Measurements from ENCODE around the gene OR5F1.

OR5F1 gene

DNA sequence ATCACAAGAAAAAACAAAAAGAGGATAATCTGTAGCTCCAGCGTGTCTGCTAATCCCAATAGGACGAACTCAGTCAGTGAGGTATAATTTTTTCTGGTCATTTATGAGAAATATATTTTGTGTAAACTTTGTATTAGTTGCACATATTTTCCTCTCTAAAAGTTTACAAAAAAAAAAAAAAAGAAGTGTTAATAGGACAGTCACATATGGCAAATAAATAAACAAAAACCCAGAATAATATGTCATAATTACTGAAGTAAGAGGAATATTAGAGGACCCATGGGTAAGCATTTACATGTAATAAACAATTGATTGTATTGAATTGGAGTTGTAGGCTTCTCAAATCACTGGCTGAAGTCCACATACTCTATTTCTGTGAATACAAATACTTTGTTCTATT, at the start of gene OR5F1:
Gene OR5F1 (minus strand): TSS at position 101 of the 400 bp plus-strand sequence. CDS start 0 bp downstream, at position 101.
- DNase-seq: no peak

DNA sequence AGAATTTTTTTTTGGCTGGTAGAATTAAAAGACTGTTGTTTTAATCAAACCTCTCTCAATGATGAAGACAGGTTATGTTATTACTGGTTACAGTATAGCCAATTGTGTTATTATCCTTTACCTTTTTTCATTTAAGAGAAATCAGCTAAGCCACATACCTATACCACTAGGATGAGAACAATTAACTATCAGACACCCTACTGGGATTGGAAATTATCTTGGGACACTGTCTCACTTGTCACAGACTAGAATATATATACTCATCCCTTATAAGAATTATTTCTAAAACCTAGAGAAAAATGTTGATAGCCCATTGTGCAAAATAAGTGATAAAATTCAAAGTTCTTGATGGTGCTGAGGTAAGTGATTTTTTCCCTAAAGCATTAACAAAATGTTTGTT, 32.9 kb upstream of the OR5F1 start, which contains the start of gene OR5AS1:
Gene OR5AS1 (plus strand): TSS at position 301 of the 400 bp plus-strand sequence. CDS start 2,765 bp downstream, outside the sequence.
- no peak for DNase-seq

DNA sequence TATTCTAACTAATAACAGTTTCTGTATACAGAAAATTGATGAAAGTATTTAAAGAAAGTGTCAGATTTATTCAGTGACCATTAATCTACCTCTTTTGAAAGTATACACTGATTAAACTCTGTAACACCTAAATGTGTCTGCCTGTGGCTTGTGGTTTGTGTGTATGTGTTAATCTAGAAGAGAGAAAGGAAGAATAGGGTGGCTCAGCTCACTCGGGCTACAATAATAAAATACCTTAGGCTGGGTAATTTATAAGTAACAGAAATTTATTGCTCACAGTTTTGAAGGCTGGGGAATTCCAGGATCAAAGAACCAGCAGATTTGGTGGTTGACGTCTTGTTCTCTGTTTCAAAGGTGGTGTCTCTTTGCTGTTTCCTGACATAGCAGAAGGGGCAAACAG, 19.4 kb upstream of the OR5F1 start:
- DNase-seq: no peak

DNA sequence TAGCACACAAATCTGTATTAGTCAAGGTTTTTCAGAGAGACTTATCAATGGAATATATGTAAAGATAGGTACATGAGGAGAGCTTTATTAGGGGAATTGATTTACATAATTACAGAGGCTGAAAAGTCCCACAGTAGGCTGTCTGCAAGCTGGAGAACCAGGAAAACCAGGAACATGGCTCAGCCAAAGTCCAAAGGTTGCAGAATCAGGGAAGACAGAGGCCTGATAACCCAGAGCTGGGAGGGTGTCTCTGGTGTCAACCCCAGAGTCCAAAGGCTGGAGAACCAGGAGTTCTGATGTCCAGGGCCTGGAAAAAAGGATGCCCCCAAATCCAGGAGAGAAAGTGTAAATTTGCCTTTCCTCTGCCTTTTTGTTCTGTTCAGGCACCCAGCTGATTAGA, 16.3 kb upstream of the OR5F1 start:
- no peak for DNase-seq

DNA sequence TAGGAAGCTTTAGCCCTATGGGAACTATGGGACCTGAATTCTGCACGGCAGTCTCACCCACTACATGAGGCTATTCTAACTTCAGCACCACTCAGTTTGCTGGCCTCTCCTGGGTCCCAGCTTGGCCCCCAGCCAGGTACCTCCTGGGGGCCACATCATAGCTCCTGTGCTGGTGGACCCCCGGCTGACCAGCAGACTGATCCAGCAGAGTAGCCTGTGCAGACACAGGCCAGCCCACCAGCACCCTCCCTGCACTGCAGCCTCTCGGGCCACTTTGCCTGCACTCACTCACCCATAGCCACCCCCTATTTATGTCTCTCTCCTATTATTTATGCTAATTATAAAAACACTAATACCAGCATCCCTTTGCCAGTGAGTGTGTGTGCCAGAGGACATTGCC, 23.5 kb downstream of the OR5F1 start:
- DNase-seq: no peak

DNA sequence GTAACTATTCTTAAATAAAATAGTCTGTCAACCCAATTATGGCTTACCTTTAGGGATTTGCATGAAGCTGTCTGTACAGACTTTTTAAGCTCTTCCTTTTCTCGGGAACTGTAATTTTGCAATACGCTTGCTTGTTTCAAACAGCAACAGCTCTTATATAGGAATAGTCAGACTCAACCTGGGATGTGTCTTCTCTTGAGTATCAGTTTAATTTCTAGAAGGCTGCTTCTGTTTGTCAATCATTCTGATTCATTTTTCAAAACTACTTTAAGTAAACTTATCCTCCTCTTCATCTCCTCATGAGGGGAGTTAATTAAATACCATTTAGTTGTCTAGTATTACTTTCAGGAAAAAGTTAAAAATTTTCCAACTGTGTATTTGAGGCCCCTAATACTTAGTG, 24.6 kb downstream of the OR5F1 start, which contains the start of gene OR10AG1:
Gene OR10AG1 (minus strand): TSS at position 101 of the 400 bp plus-strand sequence. CDS start 38 bp downstream, at position 63.
- DNase-seq: no peak

DNA sequence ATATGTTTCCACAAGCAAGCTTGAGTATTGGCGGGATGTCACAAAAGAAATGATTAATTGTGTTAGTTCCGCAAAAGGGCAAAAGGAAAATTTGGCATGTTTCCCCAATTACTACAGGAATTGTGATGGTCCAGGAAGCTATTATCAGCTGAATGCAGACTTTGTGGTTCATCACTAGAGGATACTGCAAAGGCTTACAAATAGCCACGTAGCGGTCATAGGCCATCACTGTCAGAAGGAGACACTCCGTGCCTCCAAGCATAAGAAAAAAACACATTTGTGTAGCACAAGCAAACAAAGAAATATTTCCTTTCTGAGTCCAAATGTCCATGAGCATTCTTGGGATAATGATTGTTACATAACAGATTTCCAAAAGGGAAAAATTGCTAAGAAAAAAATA, 26.5 kb downstream of the OR5F1 start:
- no peak for DNase-seq

DNA sequence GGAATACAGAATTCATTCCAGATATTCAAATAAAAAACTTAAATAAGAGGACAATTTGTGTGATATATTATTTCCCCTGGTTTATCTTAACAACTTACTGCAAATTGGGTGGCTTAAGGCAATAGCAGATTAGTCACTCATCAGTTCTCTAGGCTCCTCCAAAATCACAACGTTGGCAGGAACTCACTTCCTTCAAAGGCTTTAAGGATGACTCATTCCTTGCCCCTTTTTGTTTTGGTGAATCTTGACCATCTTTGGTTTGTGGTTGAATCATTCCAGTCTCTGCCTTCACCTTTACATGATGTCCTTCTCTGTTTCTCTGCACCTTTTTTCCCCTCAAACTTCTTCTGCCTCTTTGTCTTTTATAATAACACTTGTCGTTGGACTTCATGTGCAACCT, 28.0 kb downstream of the OR5F1 start:
- DNase-seq: no peak

DNA sequence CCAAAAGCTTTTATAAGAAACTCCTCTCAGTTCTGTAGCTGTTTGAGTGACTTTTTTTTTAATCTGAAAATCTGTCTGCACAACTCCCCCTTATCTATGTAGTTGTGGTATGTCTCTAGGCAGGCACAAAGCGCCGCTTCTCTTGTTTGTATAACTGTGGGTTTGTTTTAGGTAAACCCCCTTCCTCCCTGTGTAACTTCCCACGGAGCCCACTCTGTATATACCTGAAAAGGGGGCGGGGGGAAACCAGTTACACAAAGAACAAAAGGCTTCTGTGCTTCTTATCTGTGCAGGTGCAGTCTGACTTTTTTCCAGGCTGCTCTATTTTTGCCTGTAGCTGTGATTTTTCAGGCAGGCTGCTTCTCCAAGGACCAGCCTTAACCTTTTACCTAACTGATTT, 37.9 kb downstream of the OR5F1 start:
- no peak for DNase-seq

DNA sequence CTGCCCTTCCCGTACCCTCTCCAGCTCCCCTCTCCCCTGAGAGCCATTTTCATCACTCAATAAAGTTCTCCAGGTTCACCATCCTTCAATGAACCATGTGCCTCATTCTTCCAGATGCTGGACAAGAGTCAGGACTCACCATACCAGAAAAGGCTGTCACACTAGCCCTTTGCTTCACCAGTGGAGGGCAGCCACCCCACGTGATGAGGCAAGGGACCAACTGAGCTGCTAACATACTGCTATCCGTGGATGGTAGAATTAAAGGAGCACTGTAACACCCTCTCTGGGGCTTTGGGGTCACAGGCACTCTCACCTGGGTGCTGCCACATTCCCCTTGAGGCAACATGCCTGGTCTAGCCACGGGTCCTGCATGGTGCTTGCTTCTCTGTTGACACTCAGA, 45.1 kb downstream of the OR5F1 start:
- DNase-seq: no peak
